Neuronal stem cell (in vitro differentiated cells): Measurements from ENCODE around the gene ANKMY2.
A peak's percentile ranks its signal among the peaks of the same experiment; 100 is the strongest.

Experiments used
- DNase-seq: peaks from one replicate; pipeline ENCODE4 v3.0.0-alpha.2; 2013; ENCODE audit warnings: low spot score
- H2AFZ ChIP-seq: one replicate; pipeline ENCODE4 v1.6.1; 2013; ENCODE audit warnings: mild to moderate bottlenecking, low read length, inconsistent platforms
- H2AK5ac ChIP-seq: 2 replicates; pipeline ENCODE4 v1.6.1; 2013; ENCODE audit warnings: low read depth, mild to moderate bottlenecking, inconsistent platforms, low read length, moderate library complexity, mixed read lengths
- H2BK120ac ChIP-seq: 2 replicates; pipeline ENCODE4 v1.6.1; 2013; ENCODE audit warnings: low read depth, mild to moderate bottlenecking, inconsistent platforms, low read length, moderate library complexity, mixed read lengths
- H2BK12ac ChIP-seq: one replicate; pipeline ENCODE4 v1.6.1; 2013; ENCODE audit warnings: low read length, inconsistent platforms
- H2BK15ac ChIP-seq: 2 replicates; pipeline ENCODE4 v1.6.1; 2013; ENCODE audit warnings: mild to moderate bottlenecking, low read length, inconsistent platforms, mixed read lengths
- H2BK5ac ChIP-seq: one replicate; pipeline ENCODE4 v1.6.1; 2013; ENCODE audit warnings: inconsistent platforms, mild to moderate bottlenecking, low read length, moderate library complexity
- H3K14ac ChIP-seq: one replicate; pipeline ENCODE4 v1.6.1; 2013; ENCODE audit warnings: low read length, inconsistent platforms
- H3K18ac ChIP-seq: 2 replicates; pipeline ENCODE4 v1.6.1; 2013; ENCODE audit warnings: low read length, inconsistent platforms
- H3K23ac ChIP-seq: 2 replicates; pipeline ENCODE4 v1.6.1; 2013; ENCODE audit warnings: low read depth, mild to moderate bottlenecking, mixed read lengths, low read length, inconsistent platforms; ENCODE audit not compliant: poor library complexity
- H3K27ac ChIP-seq: replicated peaks from 3 replicates; pipeline ENCODE4 v1.5.1; 2013; ENCODE audit warnings: low read length, inconsistent platforms
- H3K27me3 ChIP-seq, 3 experiments: 2 replicates each; pipeline ENCODE4 v1.6.1; 2013; ENCODE audit warnings: low read length in 3 of 3, mild to moderate bottlenecking in 2 of 3, inconsistent platforms in 1 of 3, low read depth in 1 of 3, mixed read lengths in 1 of 3, moderate library complexity in 1 of 3; ENCODE audit not compliant: control insufficient read depth in 3 of 3, insufficient read depth in 3 of 3
- H3K36me3 ChIP-seq, 2 donors: replicated peaks in 1 of 2; 2 replicates each; pipeline ENCODE4 v1.6.1; 2013; ENCODE audit warnings: low read length in 2 of 2; ENCODE audit not compliant: control insufficient read depth in 2 of 2, insufficient read depth in 2 of 2
- H3K4ac ChIP-seq: 2 replicates; pipeline ENCODE4 v1.6.1; 2013; ENCODE audit warnings: inconsistent platforms, mild to moderate bottlenecking, low read length, moderate library complexity
- H3K4me1 ChIP-seq, 2 donors: 1 replicate in 1 of 2; 2 replicates in 1 of 2; pipeline ENCODE4 v1.6.1; 2013; ENCODE audit warnings: low read length in 2 of 2, low read depth in 1 of 2; ENCODE audit not compliant: control insufficient read depth in 2 of 2, insufficient read depth in 1 of 2
- H3K4me2 ChIP-seq: one replicate; pipeline ENCODE4 v1.6.1; 2013; ENCODE audit warnings: mild to moderate bottlenecking, low read length, inconsistent platforms; ENCODE audit not compliant: insufficient read depth, poor library complexity, severe bottlenecking
- H3K4me3 ChIP-seq, 2 donors: 2 replicates each; pipeline ENCODE4 v1.5.1; 2013; ENCODE audit warnings: low read length in 2 of 2, mild to moderate bottlenecking in 2 of 2, inconsistent platforms in 1 of 2, moderate library complexity in 1 of 2
- H3K79me1 ChIP-seq: one replicate; pipeline ENCODE4 v1.6.1; 2013; ENCODE audit warnings: low read depth, mild to moderate bottlenecking, inconsistent platforms, low read length, moderate library complexity
- H3K9ac ChIP-seq: one replicate; pipeline ENCODE4 v1.6.1; 2013; ENCODE audit warnings: mild to moderate bottlenecking, low read depth, low read length, inconsistent platforms; ENCODE audit not compliant: poor library complexity
- H3K9me3 ChIP-seq, 2 donors: replicated peaks in 1 of 2; 2 replicates each; pipeline versions ENCODE3 to v1.6.1; 2013; ENCODE audit warnings: low read length in 2 of 2, mild to moderate bottlenecking in 2 of 2, inconsistent platforms in 1 of 2, low read depth in 1 of 2, mixed read lengths in 1 of 2, moderate library complexity in 1 of 2; ENCODE audit not compliant: control insufficient read depth in 2 of 2, insufficient read depth in 1 of 2
- H4K8ac ChIP-seq: one replicate; pipeline ENCODE4 v1.6.1; 2013; ENCODE audit warnings: low read depth, mild to moderate bottlenecking, inconsistent platforms, low read length, moderate library complexity
- H4K91ac ChIP-seq: one replicate; pipeline ENCODE4 v1.6.1; 2013; ENCODE audit warnings: low read length, low read depth, mild to moderate bottlenecking, inconsistent platforms; ENCODE audit not compliant: poor library complexity
- WGBS, 2 donors: extraction: QIAGEN DNeasy Blood & Tissue Kit; methylation state at CpG; one replicate each; pipeline ENCODE4 v1.1.7; 2013; ENCODE audit warnings: missing lambda C conversion rate in 2 of 2, mixed read lengths in 1 of 2; ENCODE audit not compliant: insufficient read length in 2 of 2, insufficient replicate concordance in 1 of 2; ENCODE audit errors: extremely low coverage in 2 of 2; 5-methylcytosine and 5-hydroxymethylcytosine counted together

Gene ANKMY2

DNA sequence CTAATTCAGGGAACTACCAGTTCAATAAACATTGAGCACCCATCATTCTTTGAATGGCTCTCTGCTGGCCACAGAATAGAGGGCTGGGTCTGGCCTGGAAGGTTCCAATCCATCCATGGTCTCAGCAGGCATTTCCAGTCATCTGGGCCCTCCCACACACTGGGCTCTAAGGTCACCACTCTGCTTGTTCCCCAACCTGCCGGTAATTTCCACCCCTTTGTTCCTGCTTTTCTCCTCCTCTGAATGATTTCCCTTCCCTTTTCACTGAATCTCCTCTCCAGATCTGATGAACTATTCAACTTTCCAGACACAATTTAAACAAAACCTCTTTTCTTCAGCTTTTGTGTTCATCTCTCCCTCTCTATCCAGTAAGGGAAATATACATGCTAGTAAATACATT is 3.0 kb upstream of the ANKMY2 start:
- Histone ChIP-seq H3K27ac (peak overlapping the region; percentile 28), H3K9me3 (no peaks in the 10 kb centered on the region), H4K91ac (no peak overlapping the region), H4K8ac (no peak overlapping the region), H3K36me3 (peaks cover 0 to 3% of the 10 kb centered on the region in 2 donors), H2AK5ac (no peak overlapping the region), H3K4me1 (peaks cover 11 to 26% of the 10 kb centered on the region in 2 donors), H2BK12ac (no peak overlapping the region), H3K9ac (no peak overlapping the region), H3K4ac (no peak overlapping the region), H3K4me3 (no peak overlapping the region), H3K79me1 (peaks cover 4% of the 10 kb centered on the region), H3K14ac (no peak overlapping the region), H3K4me2 (no peak overlapping the region), H2BK120ac (no peak overlapping the region), H2AFZ (no peak overlapping the region), H3K18ac (no peak overlapping the region), H2BK15ac (no peak overlapping the region), H3K23ac (no peak overlapping the region), H3K27me3 (no peaks in the 10 kb centered on the region), H2BK5ac (no peak overlapping the region)
- no CpG with 5 or more reads among the region's 1 CpG for WGBS, 2 donors
- DNase-seq: no peak

GRCh38 chr7:16647435-16647960 is 1.9 kb upstream of the ANKMY2 start:
- no peak overlapping the region for H2AK5ac ChIP-seq
- WGBS, 2 donors: no CpG with 5 or more reads among the region's 2 CpGs
- H3K4me3 ChIP-seq: peak overlapping the region in 1 of 2 donors; percentile 98
- H2BK12ac ChIP-seq: no peak overlapping the region
- no peak overlapping the region for H2BK5ac ChIP-seq
- no peak overlapping the region for H2BK15ac ChIP-seq
- H2AFZ ChIP-seq: no peak overlapping the region
- H3K4ac ChIP-seq: no peak overlapping the region
- H3K14ac ChIP-seq: no peak overlapping the region
- no peak overlapping the region for H3K27ac ChIP-seq
- H3K9ac ChIP-seq: no peak overlapping the region
- no peaks in the 10 kb centered on the region for H3K27me3 ChIP-seq
- no peak overlapping the region for H4K91ac ChIP-seq
- H3K4me1 ChIP-seq: peaks cover 11 to 26% of the 10 kb centered on the region in 2 donors
- H2BK120ac ChIP-seq: no peak overlapping the region
- peak overlapping the region; percentile 59 for H3K4me2 ChIP-seq
- DNase-seq: no peak
- no peak overlapping the region for H3K18ac ChIP-seq
- no peaks in the 10 kb centered on the region for H3K9me3 ChIP-seq
- H3K23ac ChIP-seq: no peak overlapping the region
- peaks cover 0 to 12% of the 10 kb centered on the region in 2 donors for H3K36me3 ChIP-seq
- no peak overlapping the region for H4K8ac ChIP-seq
- H3K79me1 ChIP-seq: peaks cover 2% of the 10 kb centered on the region

DNA sequence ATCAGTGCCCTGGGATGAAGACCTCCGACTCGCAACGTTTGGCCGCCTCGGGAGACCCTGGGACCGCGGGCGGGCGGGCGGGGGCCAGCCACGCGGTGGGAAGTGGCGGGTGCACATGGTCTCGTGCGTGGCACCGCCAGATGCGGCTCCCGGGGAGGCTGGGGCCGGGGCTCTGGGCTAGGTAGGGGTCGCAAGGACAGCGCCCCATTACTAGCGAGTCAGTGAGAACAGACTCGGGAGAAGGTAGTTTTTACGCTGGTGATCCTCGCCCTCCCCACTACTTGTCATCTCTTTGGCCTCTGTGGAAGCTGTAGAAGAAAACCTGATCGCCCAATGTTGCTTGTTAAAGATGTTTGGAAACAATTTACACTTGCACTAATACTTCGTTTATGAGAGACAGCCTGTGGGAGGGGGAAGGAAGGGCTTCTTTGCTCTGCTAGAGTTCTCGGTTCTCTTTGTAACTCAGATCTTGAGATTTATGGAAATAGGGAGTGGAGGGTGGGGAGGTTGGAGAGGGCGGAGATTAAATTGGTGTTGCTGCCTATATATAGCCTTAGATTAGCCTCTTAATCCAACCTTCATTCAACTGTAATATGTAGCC is 1.0 kb upstream of the ANKMY2 start:
- Histone ChIP-seq H3K18ac (peak overlapping the region; percentile 100), H3K27ac (no peak overlapping the region), H4K91ac (no peak overlapping the region), H2BK15ac (peak overlapping the region; percentile 91), H2AK5ac (peak overlapping the region; percentile 60), H3K23ac (no peak overlapping the region), H3K27me3 (no peaks in the 10 kb centered on the region), H3K4me2 (peak overlapping the region; percentile 59), H3K9me3 (no peaks in the 10 kb centered on the region), H4K8ac (no peak overlapping the region), H2BK5ac (peak overlapping the region; percentile 83), H3K36me3 (peaks cover 0 to 12% of the 10 kb centered on the region in 2 donors), H3K79me1 (peaks cover 2% of the 10 kb centered on the region), H3K14ac (peak overlapping the region; percentile 97), H2AFZ (peak overlapping the region; percentile 96), H3K4me3 (peak overlapping the region; percentile 98), H3K4me1 (peaks cover 11 to 26% of the 10 kb centered on the region in 2 donors), H3K9ac (peak overlapping the region; percentile 99), H2BK12ac (peak overlapping the region; percentile 80), H2BK120ac (peak overlapping the region; percentile 9), H3K4ac (peak overlapping the region; percentile 97)
- no peak for DNase-seq
- WGBS, 2 donors: no CpG with 5 or more reads among the region's 29 CpGs

GRCh38 chr7:16644636-16645592 is 640 bp downstream of the ANKMY2 start:
- H3K4ac ChIP-seq: no peak overlapping the region
- peak overlapping the region; percentile 73 for H3K14ac ChIP-seq
- DNase-seq: no peak
- H3K27me3 ChIP-seq: no peaks in the 10 kb centered on the region
- H2BK15ac ChIP-seq: peak overlapping the region; percentile 84
- H2BK12ac ChIP-seq: no peak overlapping the region
- peak overlapping the region; percentile 96 for H2AFZ ChIP-seq
- peaks cover 0 to 13% of the 10 kb centered on the region in 2 donors for H3K36me3 ChIP-seq
- peak overlapping the region; percentile 60 for H2AK5ac ChIP-seq
- H3K23ac ChIP-seq: peak overlapping the region; percentile 61
- peak overlapping the region; percentile 78 for H3K4me2 ChIP-seq
- no peaks in the 10 kb centered on the region for H3K9me3 ChIP-seq
- H2BK5ac ChIP-seq: peak overlapping the region; percentile 93
- WGBS, 2 donors: no CpG with 5 or more reads among the region's 57 CpGs
- peak overlapping the region; percentile 95 for H3K27ac ChIP-seq
- peak overlapping the region; percentile 95 for H3K18ac ChIP-seq
- H2BK120ac ChIP-seq: no peak overlapping the region
- H3K79me1 ChIP-seq: peaks cover 5% of the 10 kb centered on the region
- peak overlapping the region; percentile 90 to 98 for H3K4me3 ChIP-seq
- peak overlapping the region; percentile 82 for H3K9ac ChIP-seq
- H3K4me1 ChIP-seq: peaks cover 11 to 26% of the 10 kb centered on the region in 2 donors
- no peak overlapping the region for H4K8ac ChIP-seq
- H4K91ac ChIP-seq: no peak overlapping the region
